ENCODE data around the gene C19orf67.

The C19orf67 gene

DNA sequence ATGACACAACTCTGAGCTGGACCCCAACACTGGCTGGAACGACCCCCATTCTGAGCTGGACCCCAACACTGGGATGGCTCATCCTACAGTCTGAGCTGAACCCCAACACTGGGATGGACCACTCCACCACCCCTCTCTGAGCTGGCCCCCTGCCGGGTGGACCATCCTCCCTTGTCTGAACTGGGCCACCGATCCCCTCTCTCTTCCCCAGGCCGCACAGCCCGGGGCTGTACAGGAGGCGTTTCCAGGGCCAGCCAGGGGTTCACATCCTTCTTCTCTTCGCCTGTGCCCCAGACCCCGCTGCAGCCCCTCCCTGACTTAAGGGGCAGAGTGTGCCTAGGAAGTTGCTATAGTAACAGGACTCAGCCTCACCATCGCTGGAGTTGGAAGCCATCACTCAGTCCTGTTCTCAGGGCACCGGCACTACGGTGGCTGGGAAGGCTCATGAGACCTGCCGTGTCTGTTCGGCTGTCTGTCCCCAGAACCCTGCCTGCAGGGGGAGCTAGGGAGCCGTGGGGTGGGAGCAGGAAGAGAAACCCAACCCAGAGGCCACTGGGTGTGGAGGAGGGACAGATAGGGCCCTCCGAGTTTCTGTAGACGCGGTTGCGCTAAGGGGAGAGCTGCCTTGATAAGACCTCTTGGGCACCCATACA is 28.3 kb upstream of the C19orf67 start:
- no peak for TF ChIP-seq TAF1 (IDR thresholded peaks at IDR 0.05; ENCODE audit: borderline replicate concordance, insufficient read depth, low read length)
- no peak for TF ChIP-seq SIN3A (IDR thresholded peaks at IDR 0.05; ENCODE audit: borderline replicate concordance, insufficient read depth, low read length)
- no peak for TF ChIP-seq FOXP2 (optimal IDR thresholded peaks at IDR 0.05; ENCODE audit: borderline replicate concordance, extremely low read depth, extremely low read length, insufficient read depth)
- TF ChIP-seq, protein P1, sequence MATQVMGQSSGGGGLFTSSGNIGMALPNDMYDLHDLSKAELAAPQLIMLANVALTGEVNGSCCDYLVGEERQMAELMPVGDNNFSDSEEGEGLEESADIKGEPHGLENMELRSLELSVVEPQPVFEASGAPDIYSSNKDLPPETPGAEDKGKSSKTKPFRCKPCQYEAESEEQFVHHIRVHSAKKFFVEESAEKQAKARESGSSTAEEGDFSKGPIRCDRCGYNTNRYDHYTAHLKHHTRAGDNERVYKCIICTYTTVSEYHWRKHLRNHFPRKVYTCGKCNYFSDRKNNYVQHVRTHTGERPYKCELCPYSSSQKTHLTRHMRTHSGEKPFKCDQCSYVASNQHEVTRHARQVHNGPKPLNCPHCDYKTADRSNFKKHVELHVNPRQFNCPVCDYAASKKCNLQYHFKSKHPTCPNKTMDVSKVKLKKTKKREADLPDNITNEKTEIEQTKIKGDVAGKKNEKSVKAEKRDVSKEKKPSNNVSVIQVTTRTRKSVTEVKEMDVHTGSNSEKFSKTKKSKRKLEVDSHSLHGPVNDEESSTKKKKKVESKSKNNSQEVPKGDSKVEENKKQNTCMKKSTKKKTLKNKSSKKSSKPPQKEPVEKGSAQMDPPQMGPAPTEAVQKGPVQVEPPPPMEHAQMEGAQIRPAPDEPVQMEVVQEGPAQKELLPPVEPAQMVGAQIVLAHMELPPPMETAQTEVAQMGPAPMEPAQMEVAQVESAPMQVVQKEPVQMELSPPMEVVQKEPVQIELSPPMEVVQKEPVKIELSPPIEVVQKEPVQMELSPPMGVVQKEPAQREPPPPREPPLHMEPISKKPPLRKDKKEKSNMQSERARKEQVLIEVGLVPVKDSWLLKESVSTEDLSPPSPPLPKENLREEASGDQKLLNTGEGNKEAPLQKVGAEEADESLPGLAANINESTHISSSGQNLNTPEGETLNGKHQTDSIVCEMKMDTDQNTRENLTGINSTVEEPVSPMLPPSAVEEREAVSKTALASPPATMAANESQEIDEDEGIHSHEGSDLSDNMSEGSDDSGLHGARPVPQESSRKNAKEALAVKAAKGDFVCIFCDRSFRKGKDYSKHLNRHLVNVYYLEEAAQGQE (IDR thresholded peaks at IDR 0.05; ENCODE audit: insufficient read depth in 1 of 2, low read depth in 2 of 2, low read length in 2 of 2) = no peak
- no peak for TF ChIP-seq POLR2AphosphoS5 (IDR thresholded peaks at IDR 0.05; ENCODE audit: low read depth, low read length)

DNA sequence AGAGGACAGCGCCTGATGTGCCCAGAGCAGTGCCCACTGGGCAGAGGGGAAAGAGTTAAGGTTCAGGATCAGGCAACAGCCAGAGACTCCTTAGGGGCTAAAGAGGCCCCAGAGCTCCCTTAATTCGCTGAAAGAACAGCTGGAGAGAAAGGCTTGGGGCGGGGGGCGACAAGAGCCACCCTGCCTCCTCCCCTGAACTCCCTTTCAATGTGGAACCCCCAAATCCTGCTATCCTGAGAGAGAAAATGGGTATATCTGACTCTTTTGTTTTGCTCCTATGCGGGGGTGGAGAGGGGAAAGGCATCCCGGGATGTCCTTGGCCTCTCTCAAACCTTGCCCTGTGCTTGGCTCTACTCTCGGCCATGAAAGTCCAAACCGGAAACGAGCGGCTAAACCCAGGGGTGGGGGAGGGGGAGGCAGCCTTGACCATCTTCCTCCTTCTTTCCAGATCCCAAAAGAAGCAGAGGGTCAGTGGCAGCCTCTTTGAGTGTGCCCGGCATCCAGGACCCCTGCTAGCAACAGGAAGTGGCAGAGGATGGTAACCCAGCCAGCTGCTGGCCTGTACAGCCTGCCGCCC is 27.3 kb upstream of the C19orf67 start:
- no peak for TF ChIP-seq POLR2AphosphoS5 (IDR thresholded peaks at IDR 0.05; ENCODE audit: low read depth, low read length)
- TF ChIP-seq, protein P1 (IDR thresholded peaks at IDR 0.05; ENCODE audit: insufficient read depth in 1 of 2, low read depth in 2 of 2, low read length in 2 of 2) = no peak

DNA sequence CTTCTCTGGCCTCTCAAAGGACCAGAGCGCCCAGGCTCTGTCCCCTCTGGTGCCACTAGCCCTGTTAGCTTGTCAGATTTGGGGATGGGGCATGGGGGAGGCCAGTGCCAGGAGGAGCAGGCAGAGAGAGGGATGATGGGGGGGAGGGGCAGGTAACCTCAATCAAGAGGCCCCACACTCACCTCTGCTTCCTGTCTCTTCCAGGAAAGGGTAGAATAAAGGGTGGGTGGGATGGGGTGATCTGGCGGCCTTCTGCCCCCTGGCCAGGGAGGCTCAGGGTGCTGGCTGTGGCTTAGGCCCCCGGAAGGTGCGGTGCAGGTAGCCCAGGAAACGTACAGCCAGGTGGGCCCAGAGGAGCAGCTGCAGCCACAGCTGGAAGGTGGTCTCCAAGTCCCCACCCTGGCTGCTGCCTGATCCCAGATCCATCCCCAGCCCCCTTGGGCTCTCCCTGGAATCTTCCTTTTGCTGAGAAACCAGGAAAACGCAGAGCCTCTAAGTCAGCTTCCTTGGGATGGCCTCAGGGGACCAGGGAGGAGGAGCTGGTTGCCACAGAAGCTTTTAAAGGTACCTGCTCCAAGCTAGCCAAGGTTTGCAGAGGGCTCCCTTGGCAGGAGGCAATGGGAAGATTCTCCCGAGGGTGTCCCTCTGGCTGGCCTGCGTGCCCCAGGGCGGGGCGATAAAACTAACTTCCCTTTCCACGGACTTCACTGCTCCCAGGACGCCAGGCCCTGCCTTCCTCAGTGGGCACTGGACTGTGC is 26.6 kb upstream of the C19orf67 start:
- TF ChIP-seq TAF1 (IDR thresholded peaks at IDR 0.05; ENCODE audit: borderline replicate concordance, insufficient read depth, low read length) = no peak
- TF ChIP-seq, protein P1 (IDR thresholded peaks at IDR 0.05; ENCODE audit: insufficient read depth in 1 of 2, low read depth in 2 of 2, low read length in 2 of 2) = no peak
- no peak for TF ChIP-seq FOXP2 (optimal IDR thresholded peaks at IDR 0.05; ENCODE audit: borderline replicate concordance, extremely low read depth, extremely low read length, insufficient read depth)
- TF ChIP-seq POLR2AphosphoS5 (IDR thresholded peaks at IDR 0.05; ENCODE audit: low read depth, low read length) = no peak
- TF ChIP-seq SIN3A (IDR thresholded peaks at IDR 0.05; ENCODE audit: borderline replicate concordance, insufficient read depth, low read length) = no peak

DNA sequence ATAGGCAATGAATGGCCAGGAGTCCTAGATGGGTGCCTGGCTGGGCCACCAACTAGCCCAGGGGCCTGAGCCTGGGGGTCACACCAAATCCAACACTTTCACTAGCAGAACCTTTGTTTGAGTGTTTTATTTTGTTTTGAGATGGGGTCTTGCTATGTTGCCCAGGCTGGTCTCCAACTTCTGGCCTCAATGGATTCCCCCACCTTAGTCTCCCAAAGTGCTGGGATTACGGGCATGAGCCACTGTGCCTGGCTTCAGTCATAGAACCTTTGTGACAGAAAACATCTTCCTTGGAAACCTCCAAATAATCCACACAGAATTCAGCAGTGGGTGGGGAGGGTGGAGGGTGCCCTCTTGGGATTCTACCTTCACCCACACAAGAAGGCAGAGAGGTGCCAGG is 25.9 kb upstream of the C19orf67 start:
- TF ChIP-seq FOXP2 (optimal IDR thresholded peaks at IDR 0.05; ENCODE audit: borderline replicate concordance, extremely low read depth, extremely low read length, insufficient read depth) (no peak), TAF1 (IDR thresholded peaks at IDR 0.05; ENCODE audit: borderline replicate concordance, insufficient read depth, low read length) (no peak), POLR2AphosphoS5 (IDR thresholded peaks at IDR 0.05; ENCODE audit: low read depth, low read length) (no peak), SIN3A (IDR thresholded peaks at IDR 0.05; ENCODE audit: borderline replicate concordance, insufficient read depth, low read length) (no peak)
- TF ChIP-seq, protein P1 (IDR thresholded peaks at IDR 0.05; ENCODE audit: insufficient read depth in 1 of 2, low read depth in 2 of 2, low read length in 2 of 2) = no peak
